SK-N-SH treated with all-trans-retinoic acid at 6 μM for 48 hours (cell line): Measurements from ENCODE around the gene MLXIP.

Experiments
- PATZ1 ChIP-seq: fragments of 250-450 bp; sonication (Bioruptor Pico); IDR thresholded peaks from 2 replicates; pipeline ENCODE4 v1.8.0; 2020; ENCODE audit warnings: mild to moderate bottlenecking, moderate library complexity, borderline replicate concordance
- POU6F1 ChIP-seq: fragments of 250-450 bp; sonication (Bioruptor Pico); IDR thresholded peaks from 2 replicates; pipeline ENCODE4 v1.8.0; 2021; ENCODE audit warnings: low read depth, mild to moderate bottlenecking, moderate library complexity, borderline replicate concordance
- ZC3H10 ChIP-seq: fragments of 250-450 bp; sonication (Bioruptor Pico); IDR thresholded peaks from 2 replicates; pipeline ENCODE4 v1.5.1; 2021; ENCODE audit warnings: mild to moderate bottlenecking, moderate library complexity

DNA sequence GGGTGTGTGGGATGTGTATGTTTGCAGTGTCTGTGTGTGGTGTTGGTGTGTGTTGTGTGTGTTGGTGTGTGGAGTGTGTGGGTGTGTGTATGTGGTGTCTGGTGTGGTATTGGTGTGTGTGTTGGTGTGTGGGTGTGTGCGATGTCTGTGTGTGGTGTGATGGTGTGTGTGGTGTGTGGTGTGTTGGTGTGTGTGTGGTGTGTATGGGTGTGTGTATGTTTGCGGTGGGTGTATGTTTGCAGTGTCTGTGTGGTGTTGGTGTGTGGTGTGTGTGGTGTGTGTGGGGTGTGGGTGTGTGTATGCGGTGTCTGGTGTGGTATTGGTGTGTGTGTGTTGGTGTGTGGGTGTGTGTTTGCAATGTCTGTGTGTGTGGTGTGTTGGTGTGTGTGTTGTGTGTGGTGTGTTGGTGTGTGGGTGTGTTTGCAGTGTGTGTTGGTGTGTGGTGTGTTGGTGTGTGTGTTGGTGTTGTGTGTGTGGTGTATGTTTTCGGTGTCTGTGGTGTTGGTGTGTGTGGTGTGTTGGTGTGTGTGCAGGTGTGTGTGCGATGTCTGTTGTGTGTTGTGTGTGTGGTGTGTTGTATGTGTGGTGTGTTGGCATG lies 15.7 kb downstream of the MLXIP start:
- no peak for TF ChIP-seq PATZ1
- no peak for TF ChIP-seq ZC3H10 (CRISPR knock-in tag)
- TF ChIP-seq POU6F1 (CRISPR knock-in tag), result no peak
